H1 (cell line): ENCODE measurements around the gene DDX49. TPM values are rescaled to one million over a fixed set of nuclear protein-coding genes. Genes with fewer than 3 reads are reported as not detected.
A peak's percentile ranks its signal among the peaks of the same experiment; 100 is the strongest.

ENCODE experiments used
- CTCF ChIA-PET: fragments of 300-600 bp; sonication (Branson Sonifier 250); formaldehyde crosslinking; loops from one replicate; lab custom pipeline; 2021; ENCODE audit not compliant: partially characterized antibody; lab: Charles Lee
- POLR2A ChIA-PET: fragments of 300-600 bp; sonication (Branson Sonifier 250); formaldehyde crosslinking; loops from one replicate; lab custom pipeline; 2021; ENCODE audit warnings: inconsistent platforms; ENCODE audit not compliant: partially characterized antibody; lab: Charles Lee
- DNase-seq, 2 experiments: peaks; one replicate each; pipeline versions ENCODE4 v3.0.0 to v3.0.0-alpha.2; 2010 to 2022; ENCODE audit warnings: low spot score in 2 of 2, low read depth in 1 of 2, mixed read lengths in 1 of 2
- FAIRE-seq: peaks from 2 replicates; lab custom pipeline; 2011; peaks lifted over from hg19 to GRCh38; lab: Jason Lieb, UNC
- H2AFZ ChIP-seq: 2 replicates; pipeline ENCODE4 v1.8.1; 2012; ENCODE audit warnings: low read length, inconsistent platforms
- H2AK5ac ChIP-seq: 2 replicates; pipeline ENCODE4 v1.6.1; 2013; ENCODE audit warnings: low read depth, low read length
- H2BK120ac ChIP-seq: replicated peaks from 2 replicates; pipeline ENCODE3; 2013; ENCODE audit warnings: low read depth, low read length, inconsistent platforms
- H2BK12ac ChIP-seq: 2 replicates; pipeline ENCODE4 v1.6.1; 2013; ENCODE audit warnings: low read depth, low read length
- H2BK15ac ChIP-seq: 2 replicates; pipeline ENCODE4 v1.6.1; 2013; ENCODE audit warnings: low read length
- H2BK20ac ChIP-seq: 2 replicates; pipeline ENCODE4 v1.6.1; 2013; ENCODE audit warnings: low read length
- H2BK5ac ChIP-seq: 2 replicates; pipeline ENCODE4 v1.6.1; 2013; ENCODE audit warnings: low read depth, low read length
- H3K14ac ChIP-seq: 2 replicates; pipeline ENCODE4 v1.6.1; 2013; ENCODE audit warnings: inconsistent platforms; ENCODE audit not compliant: insufficient read length
- H3K18ac ChIP-seq: 2 replicates; pipeline ENCODE4 v1.6.1; 2013; ENCODE audit warnings: low read length; ENCODE audit errors: extremely low read depth
- H3K23ac ChIP-seq: 2 replicates; pipeline ENCODE4 v1.6.1; 2013; ENCODE audit warnings: inconsistent platforms; ENCODE audit not compliant: insufficient read length
- H3K23me2 ChIP-seq: 2 replicates; pipeline ENCODE4 v1.6.1; 2013; ENCODE audit warnings: low read depth, low read length
- H3K27ac ChIP-seq: 2 replicates; pipeline ENCODE4 v1.6.1; 2011; ENCODE audit warnings: low read depth, low read length, inconsistent platforms
- H3K27me3 ChIP-seq, 4 experiments: replicated peaks in 1 of 4; 1 replicate in 1 of 4; 2 replicates in 3 of 4; pipeline versions ENCODE4 v1.6.1 to v1.8.1; 2011 to 2013; ENCODE audit warnings: low read length in 3 of 4, mild to moderate bottlenecking in 3 of 4, inconsistent platforms in 2 of 4, mixed read lengths in 2 of 4, moderate library complexity in 1 of 4; ENCODE audit not compliant: control insufficient read depth in 3 of 4, insufficient read depth in 3 of 4; ENCODE audit errors: extremely low read depth in 1 of 4
- H3K36me3 ChIP-seq, 4 experiments: 2 replicates each; pipeline versions ENCODE4 v1.6.1 to v1.8.1; 2011 to 2013; ENCODE audit warnings: mild to moderate bottlenecking in 4 of 4, low read length in 3 of 4, moderate library complexity in 2 of 4, control low read depth in 1 of 4, inconsistent platforms in 1 of 4; ENCODE audit not compliant: insufficient read depth in 4 of 4, control insufficient read depth in 2 of 4
- H3K4ac ChIP-seq: replicated peaks from 2 replicates; pipeline ENCODE3; 2013; ENCODE audit warnings: low read length, low read depth, mixed read lengths, inconsistent platforms; ENCODE audit not compliant: insufficient read length
- H3K4me1 ChIP-seq, 4 experiments: replicated peaks in 1 of 4; 1 replicate in 1 of 4; 2 replicates in 3 of 4; pipeline versions ENCODE4 v1.6.1 to v1.8.1; 2011 to 2013; ENCODE audit warnings: low read length in 3 of 4, inconsistent platforms in 2 of 4, mixed read lengths in 1 of 4; ENCODE audit not compliant: insufficient read depth in 4 of 4, control insufficient read depth in 3 of 4
- H3K4me2 ChIP-seq, 2 experiments: 2 replicates each; pipeline versions ENCODE4 v1.6.1 to v1.8.1; 2011 to 2013; ENCODE audit warnings: low read depth in 2 of 2, low read length in 2 of 2, control low read depth in 1 of 2, inconsistent platforms in 1 of 2, mild to moderate bottlenecking in 1 of 2; ENCODE audit not compliant: insufficient read depth in 1 of 2
- H3K4me3 ChIP-seq, 4 experiments: fragments of 200-600, 300-600 bp in 1 of 4; sonication (generic), shearing (Covaris generic), sonication (Bioruptor Twin) in 1 of 4; 2 replicates each; pipeline versions ENCODE4 v1.5.1 to v1.8.1; 2011 to 2016; ENCODE audit warnings: low read length in 4 of 4, low read depth in 3 of 4, control low read depth in 2 of 4, inconsistent platforms in 2 of 4, mild to moderate bottlenecking in 2 of 4, mixed read lengths in 1 of 4, moderate library complexity in 1 of 4; ENCODE audit not compliant: insufficient read depth in 2 of 4; ENCODE audit errors: extremely low read depth in 1 of 4
- H3K56ac ChIP-seq: replicated peaks from 2 replicates; pipeline ENCODE3; 2013; ENCODE audit warnings: low read depth, mild to moderate bottlenecking, mixed read lengths, low read length, inconsistent platforms; ENCODE audit not compliant: insufficient read length
- H3K79me1 ChIP-seq: 2 replicates; pipeline ENCODE4 v1.6.1; 2013; ENCODE audit warnings: low read depth, low read length, control low read depth
- H3K79me2 ChIP-seq, 2 experiments: 2 replicates each; pipeline versions ENCODE4 v1.6.1 to v1.8.1; 2012 to 2013; ENCODE audit warnings: low read length in 2 of 2, mild to moderate bottlenecking in 2 of 2, inconsistent platforms in 1 of 2; ENCODE audit not compliant: insufficient read depth in 2 of 2, control insufficient read depth in 1 of 2
- H3K9ac ChIP-seq, 4 experiments: replicated peaks in 1 of 4; 1 replicate in 1 of 4; 2 replicates in 3 of 4; pipeline versions ENCODE4 v1.6.1 to v1.8.1; 2011 to 2013; ENCODE audit warnings: low read depth in 3 of 4, low read length in 3 of 4, control low read depth in 2 of 4, mild to moderate bottlenecking in 2 of 4, moderate library complexity in 2 of 4, inconsistent platforms in 1 of 4; ENCODE audit errors: extremely low read depth in 1 of 4
- H3K9me3 ChIP-seq, 2 experiments: 2 replicates each; pipeline versions ENCODE4 v1.6.1 to v1.8.1; 2012 to 2013; ENCODE audit warnings: mild to moderate bottlenecking in 2 of 2, moderate library complexity in 2 of 2, control low read depth in 1 of 2, inconsistent platforms in 1 of 2, low read depth in 1 of 2, low read length in 1 of 2, mixed read lengths in 1 of 2; ENCODE audit not compliant: insufficient read depth in 2 of 2
- H4K20me1 ChIP-seq, 2 experiments: replicated peaks in 1 of 2; 2 replicates each; pipeline versions ENCODE3 to v1.8.1; 2011 to 2013; ENCODE audit warnings: inconsistent platforms in 2 of 2, low read length in 2 of 2, mild to moderate bottlenecking in 1 of 2; ENCODE audit not compliant: insufficient read depth in 2 of 2, control insufficient read depth in 1 of 2
- H4K5ac ChIP-seq: 2 replicates; pipeline ENCODE4 v1.6.1; 2013; ENCODE audit warnings: low read length, low read depth, mixed read lengths, inconsistent platforms; ENCODE audit not compliant: insufficient read length
- H4K8ac ChIP-seq: 2 replicates; pipeline ENCODE4 v1.8.0; 2013; ENCODE audit warnings: mild to moderate bottlenecking, moderate library complexity, low read length, inconsistent platforms; ENCODE audit not compliant: insufficient read depth; ENCODE audit errors: extremely low read depth
- H4K91ac ChIP-seq: replicated peaks from 2 replicates; pipeline ENCODE3; 2013; ENCODE audit warnings: low read length, mixed read lengths, inconsistent platforms; ENCODE audit not compliant: insufficient read length
- ATF3 ChIP-seq: IDR thresholded peaks from 2 replicates; pipeline ENCODE4 v1.6.1; 2011; ENCODE audit warnings: low read depth, mild to moderate bottlenecking, low read length; ENCODE audit not compliant: insufficient read depth
- CBX5 ChIP-seq: fragments of 300-800, 300-1000 bp; sonication (generic); IDR thresholded peaks from 2 replicates; pipeline ENCODE4 v1.7.1; 2016; ENCODE audit warnings: antibody characterized with exemption, low read length, low read depth
- E2F6 ChIP-seq: IDR thresholded peaks from 2 replicates; pipeline ENCODE4 v1.6.1; 2012; ENCODE audit warnings: inconsistent platforms
- EZH2 ChIP-seq: fragments of 200-600 bp; sonication (generic); IDR thresholded peaks from 2 replicates; pipeline ENCODE4 v1.7.1; 2012; ENCODE audit warnings: low read depth, mild to moderate bottlenecking, moderate library complexity, low read length, inconsistent platforms; ENCODE audit not compliant: severe bottlenecking
- GTF2F1 ChIP-seq: IDR thresholded peaks from 2 replicates; pipeline ENCODE4 v1.6.1; 2012; ENCODE audit warnings: low read depth, low read length, improper control_type of control experiment, borderline replicate concordance
- HDAC6 ChIP-seq: IDR thresholded peaks from one replicate; pipeline ENCODE4 v1.7.1; 2012; ENCODE audit warnings: low read depth, mild to moderate bottlenecking, inconsistent platforms, low read length, moderate library complexity
- KDM4A ChIP-seq: IDR thresholded peaks from one replicate; pipeline ENCODE4 v1.7.1; 2012; ENCODE audit warnings: low read depth, mild to moderate bottlenecking, moderate library complexity, low read length, inconsistent platforms; ENCODE audit not compliant: severe bottlenecking
- KDM5A ChIP-seq: fragments of 200-600 bp; IDR thresholded peaks from 2 replicates; pipeline ENCODE4 v1.7.1; 2012; ENCODE audit warnings: mild to moderate bottlenecking, low read length, inconsistent platforms, mixed read lengths
- TAF1 ChIP-seq: IDR thresholded peaks from 2 replicates; pipeline ENCODE4 v1.6.1; 2011; ENCODE audit warnings: mild to moderate bottlenecking, low read depth, low read length
- ZNF274 ChIP-seq: IDR thresholded peaks from 2 replicates; pipeline ENCODE4 v1.7.0; 2012; ENCODE audit warnings: low read length, borderline replicate concordance; ENCODE audit errors: extremely low read depth
- WGBS, 2 experiments: shearing (Covaris generic) in 1 of 2; methylation state at CpG; one replicate each; pipeline versions ENCODE4 v1.1.6 to v1.1.7; 2013 to 2015; ENCODE audit warnings: low lambda C conversion rate in 2 of 2, mixed read lengths in 2 of 2, inconsistent platforms in 1 of 2, low coverage in 1 of 2, missing lambda C conversion rate in 1 of 2; ENCODE audit not compliant: insufficient replicate concordance in 2 of 2, insufficient coverage in 1 of 2, insufficient read length in 1 of 2; ENCODE audit errors: extremely low coverage in 1 of 2, missing lambda C conversion rate in 1 of 2; 5-methylcytosine and 5-hydroxymethylcytosine counted together
- polyA plus RNA-seq, 7 experiments: library from polyadenylated mRNA; depleted of rRNA in 3 of 7; stranded (reverse) in 5 of 7; unstranded in 2 of 7; fragments of >200 nt in 5 of 7; fragments of 200-250 nt in 2 of 7; gene quantifications; 1 replicate in 5 of 7; 2 replicates in 1 of 7; 4 replicates in 1 of 7; pipeline versions ENCODE4 v1.2.1 to v1.2.3, GENCODE V29; 2011 to 2013; ENCODE audit warnings: missing spikeins in 2 of 7, mixed read lengths in 2 of 7
- total RNA-seq: library from RNA; stranded (reverse); fragmentation: NEBNext Ultra II Directional; extraction: Animal tissue kit (Norgen Biotek cat#: 25700); gene quantifications from 2 replicates; pipeline ENCODE4 v1.2.1, GENCODE V29; 2021

DDX49 gene
- total and polyA plus RNA-seq, 2 of the 8 experiments (the other 6 are each of a cell fraction or from before 2014, with no cell fraction given), result 41.3 to 46.5 TPM

- H3K27ac ChIP-seq, result no peak overlapping the region
- H3K23ac ChIP-seq, result no peak overlapping the region
- peaks cover 0 to 8% of the 10 kb centered on the region in 2 experiments for H4K20me1 ChIP-seq
- no peak for DNase-seq
- H3K36me3 ChIP-seq, result peaks cover 5 to 12% (median 9%) of the 10 kb centered on the region in 4 experiments; a peak in 6 of 8 replicates
- H2AK5ac ChIP-seq, result peak overlapping the region; percentile 65; the same call in 1 of the 2 replicates
- peaks cover 0 to 2% (median 0%) of the 10 kb centered on the region in 4 experiments; a peak in 2 of 7 replicates for H3K27me3 ChIP-seq
- peak overlapping the region in 2 of 4 experiments; percentile 11 to 49; a peak in 4 of 8 replicates for H3K4me3 ChIP-seq
- H3K9me3 ChIP-seq, result no peaks in the 10 kb centered on the region
- WGBS, 2 experiments, result 32% methylated on average over 16 of the region's 25 CpGs; no CpG with 5 or more reads in 1 of the 2 experiments
- H2BK120ac ChIP-seq, result no peak overlapping the region
- H3K79me1 ChIP-seq, result no peaks in the 10 kb centered on the region; the same call in 1 of the 2 replicates
- CTCF ChIA-PET, result interaction anchor here (1.0 kb wide), 1 partner anchor 24 kb away, joined by 3 read pairs; no protein-coding TSS in a partner anchor
- H2AFZ ChIP-seq, result no peak overlapping the region
- H3K23me2 ChIP-seq, result peaks cover 4% of the 10 kb centered on the region; the same call in 1 of the 2 replicates
- peak overlapping the region; percentile 57 to 63 for H3K4me2 ChIP-seq
- 0 out of 2 replicates have a peak overlapping the region, but pooled peaks have one; percentile 60 for H2BK12ac ChIP-seq
- H2BK20ac ChIP-seq, result 0 out of 2 replicates have a peak overlapping the region, but pooled peaks have one; percentile 90
- no peak overlapping the region for H3K56ac ChIP-seq
- no peak overlapping the region for H4K8ac ChIP-seq
- no peak overlapping the region for H4K5ac ChIP-seq
- no peak overlapping the region for H2BK5ac ChIP-seq
- no peak for FAIRE-seq
- POLR2A ChIA-PET, result interaction anchor here (1.1 kb wide), 1 partner anchor 15 kb away, joined by 3 read pairs; no protein-coding TSS in a partner anchor
- H3K4me1 ChIP-seq, result peaks cover 0 to 13% (median 4%) of the 10 kb centered on the region in 4 experiments; a peak in 4 of 7 replicates
- H3K18ac ChIP-seq, result no peak overlapping the region
- H3K4ac ChIP-seq, result no peak overlapping the region
- H3K14ac ChIP-seq, result no peak overlapping the region
- no peak overlapping the region for H3K9ac ChIP-seq
- peak overlapping the region; percentile 75; the same call in 1 of the 2 replicates for H2BK15ac ChIP-seq
- H3K79me2 ChIP-seq, result no peaks in the 10 kb centered on the region
- H4K91ac ChIP-seq, result no peak overlapping the region
- TF ChIP-seq CBX5 (no peak), ATF3 (no peak), KDM5A (no peak), EZH2 (no peak), HDAC6 (no peak), ZNF274 (no peak), TAF1 (no peak), KDM4A (no peak), E2F6 (peak; percentile 96), GTF2F1 (no peak)
Measured at GRCh38 chr19:18870531-18871172, 48.9 kb upstream of the DDX49 start.
